ENCODE measurements around the gene ODAD3.

- TF ChIP-seq POLR2A (IDR thresholded peaks at IDR 0.05; ENCODE audit: low read length) (no peak), GATA1 (IDR thresholded peaks at IDR 0.05; ENCODE audit: low read depth, low read length) (no peak)
These were observed 57.7 kb downstream of the ODAD3 start for GRCh38 chr19:11377237-11377636.

Data from erythroblast (primary cell).